Colonic mucosa (tissue), 4 donors: ENCODE measurements around the gene SLC35G6. TPM values are rescaled to one million over a fixed set of nuclear protein-coding genes. Genes with fewer than 3 reads are reported as not detected.

Experiments
- DNase-seq: peaks from one replicate; pipeline ENCODE4 v3.0.0-alpha.2; 2020
- H3K27ac ChIP-seq: fragments of 200-600 bp; one replicate; pipeline ENCODE4 v1.8.0; 2021
- H3K27me3 ChIP-seq: fragments of 200-600 bp; one replicate; pipeline ENCODE4 v1.8.0; 2021
- H3K36me3 ChIP-seq: fragments of 200-600 bp; one replicate; pipeline ENCODE4 v1.8.0; 2021
- H3K4me1 ChIP-seq: fragments of 200-600 bp; one replicate; pipeline ENCODE4 v1.8.0; 2021; ENCODE audit warnings: mild to moderate bottlenecking
- H3K4me3 ChIP-seq: fragments of 200-600 bp; one replicate; pipeline ENCODE4 v1.8.0; 2021
- H3K9ac ChIP-seq, 2 donors: one replicate each; pipeline ENCODE4 v1.7.0; 2013; ENCODE audit warnings: control low read depth in 2 of 2, low read depth in 2 of 2, low read length in 2 of 2
- H3K9me3 ChIP-seq: fragments of 200-600 bp; one replicate; pipeline ENCODE4 v1.8.0; 2021
- intact Hi-C: fragments of 100-400 bp; cut with DNase I; formaldehyde crosslinking; loops from one replicate; pipeline ENCODE4 v1.14.1; 2022
- total RNA-seq, 2 donors: library from RNA; stranded (reverse); fragmentation: NEBNext Ultra II Directional in 1 of 2; extraction: Animal tissue kit (Norgen Biotek cat#: 25700) in 1 of 2; gene quantifications; one replicate each; pipeline ENCODE4 v1.2.1, GENCODE V29; 2021
- TF ChIP-seq, protein P1 (sequence below): fragments of 200-600 bp; IDR thresholded peaks from one replicate; pipeline ENCODE4 v1.8.0; 2022; ENCODE audit warnings: antibody characterized with exemption, mild to moderate bottlenecking
- donor health status: healthy.
- donor health status: DM: no; HTN: no; CAD: no.
- donor health status: DM: no; HTN: no; CAD: no.

Gene SLC35G6
- total RNA-seq, 2 donors from 2014 or later: not detected

DNA sequence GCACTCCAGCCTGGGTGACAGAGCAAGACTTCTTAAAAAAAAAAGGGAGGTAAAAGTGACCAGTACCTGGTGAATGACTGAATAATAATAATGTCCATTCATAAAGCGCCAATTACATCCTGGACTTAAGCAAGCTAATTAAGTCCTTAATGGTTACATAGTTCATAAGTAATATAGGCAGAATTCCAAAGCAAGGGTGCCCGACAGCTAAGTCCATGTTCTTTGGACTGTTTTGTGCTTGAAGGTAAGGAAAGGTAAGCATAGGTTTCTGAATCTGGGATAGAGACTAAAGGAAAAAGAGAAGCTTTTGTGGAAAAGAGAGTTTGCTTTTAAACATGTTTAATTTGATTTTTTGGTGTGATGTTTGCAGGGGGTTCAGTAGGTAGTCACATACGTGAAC, 12.7 kb downstream of the SLC35G6 start:
- intact Hi-C loops: no loop called here
- Histone ChIP-seq H3K9ac (no peak overlapping the region), H3K27ac (no peak overlapping the region), H3K27me3 (no peaks in the 10 kb centered on the region), H3K36me3 (peaks cover 17% of the 10 kb centered on the region), H3K4me1 (no peaks in the 10 kb centered on the region), H3K4me3 (no peak overlapping the region), H3K9me3 (no peaks in the 10 kb centered on the region)
- TF ChIP-seq, protein P1, sequence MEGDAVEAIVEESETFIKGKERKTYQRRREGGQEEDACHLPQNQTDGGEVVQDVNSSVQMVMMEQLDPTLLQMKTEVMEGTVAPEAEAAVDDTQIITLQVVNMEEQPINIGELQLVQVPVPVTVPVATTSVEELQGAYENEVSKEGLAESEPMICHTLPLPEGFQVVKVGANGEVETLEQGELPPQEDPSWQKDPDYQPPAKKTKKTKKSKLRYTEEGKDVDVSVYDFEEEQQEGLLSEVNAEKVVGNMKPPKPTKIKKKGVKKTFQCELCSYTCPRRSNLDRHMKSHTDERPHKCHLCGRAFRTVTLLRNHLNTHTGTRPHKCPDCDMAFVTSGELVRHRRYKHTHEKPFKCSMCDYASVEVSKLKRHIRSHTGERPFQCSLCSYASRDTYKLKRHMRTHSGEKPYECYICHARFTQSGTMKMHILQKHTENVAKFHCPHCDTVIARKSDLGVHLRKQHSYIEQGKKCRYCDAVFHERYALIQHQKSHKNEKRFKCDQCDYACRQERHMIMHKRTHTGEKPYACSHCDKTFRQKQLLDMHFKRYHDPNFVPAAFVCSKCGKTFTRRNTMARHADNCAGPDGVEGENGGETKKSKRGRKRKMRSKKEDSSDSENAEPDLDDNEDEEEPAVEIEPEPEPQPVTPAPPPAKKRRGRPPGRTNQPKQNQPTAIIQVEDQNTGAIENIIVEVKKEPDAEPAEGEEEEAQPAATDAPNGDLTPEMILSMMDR: no peak
- DNase-seq: no peak

DNA sequence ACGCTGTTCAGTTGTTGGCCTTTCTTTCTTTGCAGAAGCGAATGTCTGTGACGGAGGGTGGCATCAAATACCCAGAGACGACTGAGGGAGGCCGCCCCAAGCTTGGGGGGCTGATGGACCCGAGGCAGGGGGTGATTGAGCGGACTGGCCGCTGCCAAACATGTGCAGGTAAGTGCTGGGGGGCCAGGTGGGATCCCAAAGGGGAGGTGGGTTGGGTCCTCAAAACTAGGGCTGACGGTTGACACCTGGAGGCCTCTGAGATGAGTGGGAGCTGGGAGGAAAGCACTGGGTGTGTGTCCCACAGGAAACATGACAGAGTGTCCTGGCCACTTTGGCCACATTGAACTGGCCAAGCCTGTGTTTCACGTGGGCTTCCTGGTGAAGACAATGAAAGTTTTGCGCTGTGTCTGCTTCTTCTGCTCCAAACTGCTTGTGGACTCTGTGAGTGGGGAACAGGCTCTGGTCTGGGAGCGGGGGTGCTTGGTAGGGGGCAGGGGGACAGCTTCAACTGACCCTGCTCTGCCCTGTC, 14.7 kb downstream of the SLC35G6 start:
- H3K36me3 ChIP-seq: peaks cover 31% of the 10 kb centered on the region

GRCh38 chr17:7496470-7497183, 15.4 kb downstream of the SLC35G6 start:
- TF ChIP-seq, protein P1: no peak
- Histone ChIP-seq H3K4me1 (no peaks in the 10 kb centered on the region), H3K4me3 (no peak overlapping the region), H3K27me3 (no peaks in the 10 kb centered on the region), H3K9ac (no peak overlapping the region), H3K27ac (no peak overlapping the region), H3K36me3 (peaks cover 37% of the 10 kb centered on the region), H3K9me3 (no peaks in the 10 kb centered on the region)
- intact Hi-C loops: no loop called here
- DNase-seq: no peak

More for the DNA sequence above, 14.7 kb downstream of the SLC35G6 start:
- no peaks in the 10 kb centered on the region for H3K9me3 ChIP-seq
- no peak overlapping the region for H3K9ac ChIP-seq
- no peak overlapping the region for H3K27ac ChIP-seq
- no peak overlapping the region for H3K4me3 ChIP-seq
- no peaks in the 10 kb centered on the region for H3K4me1 ChIP-seq
- DNase-seq: no peak
- TF ChIP-seq, protein P1: no peak
- intact Hi-C loops: no loop called here
- no peaks in the 10 kb centered on the region for H3K27me3 ChIP-seq

- Histone ChIP-seq H3K27ac (no peak overlapping the region), H3K27me3 (no peaks in the 10 kb centered on the region), H3K36me3 (peaks cover 43% of the 10 kb centered on the region), H3K4me3 (no peak overlapping the region), H3K4me1 (no peaks in the 10 kb centered on the region), H3K9me3 (no peaks in the 10 kb centered on the region), H3K9ac (no peak overlapping the region)
- DNase-seq: no peak
- intact Hi-C loops: no loop called here
- TF ChIP-seq, protein P1: no peak
These were observed 16.0 kb downstream of the SLC35G6 start for GRCh38 chr17:7497228-7497627.

GRCh38 chr17:7497636-7498035, 16.4 kb downstream of the SLC35G6 start:
- no peak overlapping the region for H3K4me3 ChIP-seq
- TF ChIP-seq, protein P1: no peak
- H3K27ac ChIP-seq: no peak overlapping the region
- H3K27me3 ChIP-seq: no peaks in the 10 kb centered on the region
- peaks cover 47% of the 10 kb centered on the region for H3K36me3 ChIP-seq
- no peak for DNase-seq
- H3K9ac ChIP-seq: no peak overlapping the region
- intact Hi-C loops: no loop called here
- no peaks in the 10 kb centered on the region for H3K9me3 ChIP-seq
- H3K4me1 ChIP-seq: no peaks in the 10 kb centered on the region
